Activated gamma-delta T cell (primary cell): ENCODE data around the gene NDST1.

Source experiments
- DNase-seq: peaks from one replicate; lab custom pipeline; 2025; lab: John Stamatoyannopoulos, UW

Gene NDST1

GRCh38 chr5:150489360-150490295, 18.3 kb upstream of the NDST1 start:
- DNase-seq, result no peak

- DNase-seq, result no peak
Measured at GRCh38 chr5:150490296-150490669, 17.6 kb upstream of the NDST1 start.

- no peak for DNase-seq
Measured at GRCh38 chr5:150490754-150491153, 17.2 kb upstream of the NDST1 start.

GRCh38 chr5:150491876-150492275, 16.1 kb upstream of the NDST1 start:
- no peak for DNase-seq

GRCh38 chr5:150492621-150493020, 15.3 kb upstream of the NDST1 start:
- no peak for DNase-seq

- no peak for DNase-seq
Measured at GRCh38 chr5:150496098-150496497, 11.8 kb upstream of the NDST1 start.

- no peak for DNase-seq
Measured at GRCh38 chr5:150496534-150496933, 11.4 kb upstream of the NDST1 start.

GRCh38 chr5:150497274-150497988, 10.5 kb upstream of the NDST1 start:
- no peak for DNase-seq

- DNase-seq, result no peak
Measured at GRCh38 chr5:150497989-150498317, 10.0 kb upstream of the NDST1 start.

- DNase-seq, result no peak
Measured at GRCh38 chr5:150498501-150498900, 9.4 kb upstream of the NDST1 start.

- no peak for DNase-seq
Measured at GRCh38 chr5:150498971-150499370, 9.0 kb upstream of the NDST1 start.

GRCh38 chr5:150499437-150499956, 8.4 kb upstream of the NDST1 start:
- DNase-seq, result no peak

- no peak for DNase-seq
Measured at GRCh38 chr5:150500328-150500841, 7.5 kb upstream of the NDST1 start.

GRCh38 chr5:150500905-150501304, 7.0 kb upstream of the NDST1 start:
- no peak for DNase-seq

GRCh38 chr5:150502106-150502505, 5.8 kb upstream of the NDST1 start:
- DNase-seq, result no peak

GRCh38 chr5:150502847-150503246, 5.1 kb upstream of the NDST1 start:
- DNase-seq, result no peak

- DNase-seq, result no peak
Measured at GRCh38 chr5:150503386-150503785, 4.5 kb upstream of the NDST1 start.

GRCh38 chr5:150503977-150504620, 3.8 kb upstream of the NDST1 start:
- no peak for DNase-seq

- no peak for DNase-seq
Measured at GRCh38 chr5:150505041-150505511, 2.9 kb upstream of the NDST1 start.

- DNase-seq, result no peak
Measured at GRCh38 chr5:150505816-150506215, 2.1 kb upstream of the NDST1 start.

- no peak for DNase-seq
Measured at GRCh38 chr5:150506571-150507473, 1.1 kb upstream of the NDST1 start.
